ENCODE data around the gene PSMD12. TPM values are rescaled to one million over a fixed set of nuclear protein-coding genes. Genes with fewer than 3 reads are reported as not detected.
A peak's percentile ranks its signal among the peaks of the same experiment; 100 is the strongest.

Gene PSMD12
- total RNA-seq, 1 experiment from 2014 or later = 93.1 TPM

GRCh38 chr17:67297454-67297960 is 68.9 kb downstream of the PSMD12 start:
- no peaks in the 10 kb centered on the region for H3K4me1 Mint-ChIP-seq (ENCODE audit: insufficient read depth, unreplicated experiment)
- ChIA-PET POLR2A (interaction anchor here (0.6 to 0.7 kb wide), 3 partner anchors 43 to 120 kb away, joined by 3 to 4 read pairs (median 3); no protein-coding TSS in a partner anchor), CTCF (no interaction called here)
- no peak for TF ChIP-seq CTCF (IDR thresholded peaks at IDR 0.05; ENCODE audit: unreplicated experiment)
- no peaks in the 10 kb centered on the region for H3K36me3 Mint-ChIP-seq (ENCODE audit: insufficient read depth, unreplicated experiment)
- H3K9me3 Mint-ChIP-seq (ENCODE audit: unreplicated experiment) = no peaks in the 10 kb centered on the region
- DNase-seq (ENCODE audit: unreplicated experiment) = no peak
- no peak overlapping the region for H3K27ac Mint-ChIP-seq (ENCODE audit: low read depth, unreplicated experiment)
- BruUV-seq (replicated peaks) = no TSS peak
- H3K27me3 Mint-ChIP-seq (ENCODE audit: insufficient read depth, unreplicated experiment) = no peaks in the 10 kb centered on the region
- intact Hi-C loops (cut with micrococcal nuclease) = loop anchor here (10.0 kb wide), 1 partner anchor 383 kb away; no protein-coding TSS in a partner anchor
- no peak overlapping the region for H3K4me3 Mint-ChIP-seq (ENCODE audit: unreplicated experiment)

- no peaks in the 10 kb centered on the region for H3K27me3 Mint-ChIP-seq (ENCODE audit: insufficient read depth, unreplicated experiment)
- H3K4me1 Mint-ChIP-seq (ENCODE audit: insufficient read depth, unreplicated experiment) = no peaks in the 10 kb centered on the region
- TF ChIP-seq CTCF (IDR thresholded peaks at IDR 0.05; ENCODE audit: unreplicated experiment) = no peak
- no TSS peak for BruUV-seq (replicated peaks)
- H3K36me3 Mint-ChIP-seq (ENCODE audit: insufficient read depth, unreplicated experiment) = no peaks in the 10 kb centered on the region
- no peaks in the 10 kb centered on the region for H3K9me3 Mint-ChIP-seq (ENCODE audit: unreplicated experiment)
- ChIA-PET POLR2A (interaction anchor here (0.6 to 1.6 kb wide), 7 partner anchors 12 to 74 kb away, joined by 3 to 5 read pairs (median 4); partner anchors contain the start of gene HELZ), CTCF (interaction anchor here (0.6 to 7.1 kb wide), 9 partner anchors 11 to 76 kb away, joined by 3 to 95 read pairs (median 5); no protein-coding TSS in a partner anchor)
- no peak overlapping the region for H3K27ac Mint-ChIP-seq (ENCODE audit: low read depth, unreplicated experiment)
- DNase-seq (ENCODE audit: unreplicated experiment) = no peak
- no peak overlapping the region for H3K4me3 Mint-ChIP-seq (ENCODE audit: unreplicated experiment)
- intact Hi-C loops (cut with micrococcal nuclease) = loop anchor here (5.0 to 10.0 kb wide), 2 partner anchors 380 to 577 kb away; no protein-coding TSS in a partner anchor
These were observed 71.8 kb downstream of the PSMD12 start for GRCh38 chr17:67294451-67295199.

GRCh38 chr17:67293251-67294203 is 72.8 kb downstream of the PSMD12 start:
- no peak overlapping the region for H3K27ac Mint-ChIP-seq (ENCODE audit: low read depth, unreplicated experiment)
- intact Hi-C loops (cut with micrococcal nuclease) = loop anchor here (1.0 to 10.0 kb wide), 4 partner anchors 47 to 576 kb away; no protein-coding TSS in a partner anchor
- CTCF ChIA-PET = interaction anchor here (0.6 to 7.1 kb wide), 18 partner anchors 8 to 245 kb away, joined by 3 to 95 read pairs (median 3); no protein-coding TSS in a partner anchor
- BruUV-seq (replicated peaks) = no TSS peak
- no peak overlapping the region for H3K4me3 Mint-ChIP-seq (ENCODE audit: unreplicated experiment)
- no peaks in the 10 kb centered on the region for H3K4me1 Mint-ChIP-seq (ENCODE audit: insufficient read depth, unreplicated experiment)
- no peaks in the 10 kb centered on the region for H3K27me3 Mint-ChIP-seq (ENCODE audit: insufficient read depth, unreplicated experiment)
- H3K9me3 Mint-ChIP-seq (ENCODE audit: unreplicated experiment) = no peaks in the 10 kb centered on the region
- TF ChIP-seq CTCF (IDR thresholded peaks at IDR 0.05; ENCODE audit: unreplicated experiment) = peak; percentile 73
- H3K36me3 Mint-ChIP-seq (ENCODE audit: insufficient read depth, unreplicated experiment) = no peaks in the 10 kb centered on the region
- peak; percentile 74 for DNase-seq (ENCODE audit: unreplicated experiment)
- POLR2A ChIA-PET = interaction anchor here (0.6 to 1.1 kb wide), 6 partner anchors 11 to 72 kb away, joined by 3 to 5 read pairs (median 4); partner anchors contain the start of gene HELZ

All from MCF 10A (cell line).